A673 (cell line): Measurements from ENCODE around the gene YEATS2. TPM values are rescaled to one million over a fixed set of nuclear protein-coding genes. Genes with fewer than 3 reads are reported as not detected.
A peak's percentile ranks its signal among the peaks of the same experiment; 100 is the strongest.
"Not testable (repeated sequence)": the region's sequence is repeated elsewhere in the genome, so short reads cannot be mapped to it uniquely, and the experiment has no call there.

ENCODE experiments used
- BruUV-seq: library from RNA; stranded (reverse); fragments of 400-500 nt; replicated peaks from 2 replicates; lab custom pipeline; 2021; lab: Mats Ljungman, UMichigan
- CTCF ChIA-PET: fragments of 300-600 bp; sonication (Branson Sonifier 250); formaldehyde crosslinking; loops from one replicate; lab custom pipeline; 2022; ENCODE audit warnings: antibody characterized with exemption; lab: Charles Lee
- POLR2A ChIA-PET: fragments of 300-600 bp; sonication (Branson Sonifier 250); formaldehyde crosslinking; loops from one replicate; lab custom pipeline; 2022; ENCODE audit warnings: antibody characterized with exemption; ENCODE audit not compliant: low non-redundant PET; lab: Charles Lee
- DNase-seq: peaks from one replicate; pipeline ENCODE4 v3.0.0-alpha.2; 2015; ENCODE audit warnings: low spot score
- H3K27ac ChIP-seq: fragments of 200-600 bp; sonication (generic); 2 replicates; pipeline ENCODE4 v1.5.1; 2016; ENCODE audit warnings: mixed run types, low read depth, mild to moderate bottlenecking, mixed read lengths, antibody characterized with exemption, low read length; ENCODE audit not compliant: poor library complexity, severe bottlenecking
- H3K27me3 ChIP-seq: fragments of 200-600 bp; sonication (generic); replicated peaks from 2 replicates; pipeline ENCODE4 v1.6.1; 2017; ENCODE audit warnings: mixed run types, low read depth, mild to moderate bottlenecking, mixed read lengths, antibody characterized with exemption, low read length; ENCODE audit not compliant: insufficient read depth, poor library complexity
- H3K36me3 ChIP-seq: fragments of 200-600 bp; sonication (generic); 2 replicates; pipeline ENCODE4 v1.6.1; 2016; ENCODE audit warnings: mixed run types, mild to moderate bottlenecking, mixed read lengths, antibody characterized with exemption, low read length; ENCODE audit not compliant: insufficient read depth, poor library complexity, severe bottlenecking
- H3K4me1 ChIP-seq: fragments of 200-600 bp; sonication (generic); 2 replicates; pipeline ENCODE4 v1.6.1; 2017; ENCODE audit warnings: mixed run types, mild to moderate bottlenecking, mixed read lengths, antibody characterized with exemption, low read length; ENCODE audit not compliant: insufficient read depth, poor library complexity, severe bottlenecking
- H3K4me3 ChIP-seq: fragments of 200-600 bp; sonication (generic); 2 replicates; pipeline ENCODE4 v1.5.1; 2016; ENCODE audit warnings: low read depth, mixed run types, mild to moderate bottlenecking, mixed read lengths, low read length; ENCODE audit not compliant: poor library complexity, severe bottlenecking
- H3K9me3 ChIP-seq: fragments of 200-600 bp; sonication (generic); 2 replicates; pipeline ENCODE4 v1.6.1; 2016; ENCODE audit warnings: mixed run types, low read depth, mild to moderate bottlenecking, mixed read lengths, antibody characterized with exemption, low read length; ENCODE audit not compliant: poor library complexity, severe bottlenecking
- EZH2 ChIP-seq: fragments of 200-600 bp; sonication (generic); IDR thresholded peaks from 2 replicates; pipeline ENCODE4 v1.6.1; 2017; ENCODE audit warnings: borderline replicate concordance, low read depth, mild to moderate bottlenecking, mixed read lengths, antibody characterized with exemption, low read length; ENCODE audit not compliant: poor library complexity, severe bottlenecking
- intact Hi-C: fragments of 100-400 bp; cut with micrococcal nuclease; formaldehyde crosslinking; loops from one replicate; pipeline ENCODE4 v1.10.0; 2022; ENCODE audit not compliant: unreplicated experiment
- total RNA-seq: library from RNA; stranded (reverse); gene quantifications from 2 replicates; pipeline ENCODE4 v1.2.3, GENCODE V29; 2021
- TF ChIP-seq, protein P1 (sequence below): fragments of 300-800, 200-600 bp; sonication (generic); conservative IDR thresholded peaks from 2 replicates; pipeline ENCODE4 v1.5.1; 2017; ENCODE audit warnings: low read depth, mild to moderate bottlenecking, antibody characterized with exemption, low read length, moderate library complexity, mixed read lengths

The YEATS2 gene
- total RNA-seq, 1 experiment from 2014 or later: 40.7 TPM

DNA sequence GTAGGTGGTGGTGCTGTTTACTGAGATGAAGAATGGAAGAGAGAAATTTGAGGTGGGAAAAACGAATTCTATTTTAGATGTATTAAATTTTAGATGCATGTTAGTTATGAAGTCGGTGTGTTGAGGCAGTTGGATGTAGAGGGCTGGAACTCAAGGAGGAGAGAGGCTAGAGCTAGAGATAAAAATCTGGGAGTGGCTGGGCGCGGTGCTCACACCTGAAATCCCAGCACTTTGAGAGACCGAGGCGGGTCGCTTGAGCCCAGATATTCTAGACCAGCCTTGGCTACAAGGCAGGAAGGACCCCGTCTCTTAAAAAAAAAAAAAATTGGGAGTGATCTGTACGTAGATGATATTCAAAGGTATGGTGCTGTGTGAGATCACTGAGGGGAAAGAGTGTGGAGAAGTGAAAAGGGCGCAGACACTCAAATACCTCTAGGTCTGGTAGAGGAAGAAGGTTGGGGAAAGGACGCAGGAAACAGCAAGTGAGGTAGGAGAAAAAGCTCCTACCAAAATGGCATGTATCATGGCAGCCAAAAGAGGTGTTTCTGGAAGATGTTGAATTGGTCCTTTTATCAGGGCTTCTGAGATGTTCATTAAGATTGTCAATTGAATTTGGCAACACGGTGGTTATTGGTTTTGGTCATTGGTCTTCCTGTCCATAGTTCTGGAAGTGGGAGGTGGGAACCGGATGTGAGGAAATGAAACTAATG lies 1.8 kb downstream of the YEATS2 start:
- Histone ChIP-seq H3K4me3 (peak overlapping the region; percentile 98), H3K4me1 (peaks cover 3% of the 10 kb centered on the region), H3K27ac (no peak overlapping the region), H3K27me3 (no peaks in the 10 kb centered on the region), H3K36me3 (peaks cover 3% of the 10 kb centered on the region), H3K9me3 (no peaks in the 10 kb centered on the region)
- ChIA-PET POLR2A (no interaction called here), CTCF (no interaction called here)
- TF ChIP-seq, protein P1, sequence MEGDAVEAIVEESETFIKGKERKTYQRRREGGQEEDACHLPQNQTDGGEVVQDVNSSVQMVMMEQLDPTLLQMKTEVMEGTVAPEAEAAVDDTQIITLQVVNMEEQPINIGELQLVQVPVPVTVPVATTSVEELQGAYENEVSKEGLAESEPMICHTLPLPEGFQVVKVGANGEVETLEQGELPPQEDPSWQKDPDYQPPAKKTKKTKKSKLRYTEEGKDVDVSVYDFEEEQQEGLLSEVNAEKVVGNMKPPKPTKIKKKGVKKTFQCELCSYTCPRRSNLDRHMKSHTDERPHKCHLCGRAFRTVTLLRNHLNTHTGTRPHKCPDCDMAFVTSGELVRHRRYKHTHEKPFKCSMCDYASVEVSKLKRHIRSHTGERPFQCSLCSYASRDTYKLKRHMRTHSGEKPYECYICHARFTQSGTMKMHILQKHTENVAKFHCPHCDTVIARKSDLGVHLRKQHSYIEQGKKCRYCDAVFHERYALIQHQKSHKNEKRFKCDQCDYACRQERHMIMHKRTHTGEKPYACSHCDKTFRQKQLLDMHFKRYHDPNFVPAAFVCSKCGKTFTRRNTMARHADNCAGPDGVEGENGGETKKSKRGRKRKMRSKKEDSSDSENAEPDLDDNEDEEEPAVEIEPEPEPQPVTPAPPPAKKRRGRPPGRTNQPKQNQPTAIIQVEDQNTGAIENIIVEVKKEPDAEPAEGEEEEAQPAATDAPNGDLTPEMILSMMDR: no peak
- no peak for TF ChIP-seq EZH2
- DNase-seq: no peak
- intact Hi-C loops: loop anchor here (5.0 kb wide), 1 partner anchor 62 kb away; the partner anchor contains the start of gene KLHL24
- BruUV-seq: TSS peak; percentile 53

- Histone ChIP-seq H3K27me3 (no peaks in the 10 kb centered on the region), H3K4me3 (no peak overlapping the region), H3K9me3 (no peaks in the 10 kb centered on the region), H3K4me1 (peaks cover 3% of the 10 kb centered on the region), H3K36me3 (peaks cover 3% of the 10 kb centered on the region), H3K27ac (no peak overlapping the region)
- BruUV-seq: no TSS peak
- TF ChIP-seq EZH2: no peak
- TF ChIP-seq, protein P1: no peak
- POLR2A ChIA-PET: interaction anchor here (0.7 kb wide), 1 partner anchor 34 kb away, joined by 3 read pairs; no protein-coding TSS in a partner anchor
- no peak for DNase-seq
- intact Hi-C loops: no loop called here
- CTCF ChIA-PET: no interaction called here
These were observed 4.1 kb downstream of the YEATS2 start for GRCh38 chr3:183701744-183702143.

GRCh38 chr3:183703892-183704291 lies 6.3 kb downstream of the YEATS2 start:
- POLR2A ChIA-PET, H3K4me3 ChIP-seq, H3K36me3 ChIP-seq, H3K27ac ChIP-seq, DNase-seq, intact Hi-C loops, CTCF ChIA-PET, H3K27me3 ChIP-seq, BruUV-seq, H3K9me3 ChIP-seq, H3K4me1 ChIP-seq: not testable (repeated sequence)

DNA sequence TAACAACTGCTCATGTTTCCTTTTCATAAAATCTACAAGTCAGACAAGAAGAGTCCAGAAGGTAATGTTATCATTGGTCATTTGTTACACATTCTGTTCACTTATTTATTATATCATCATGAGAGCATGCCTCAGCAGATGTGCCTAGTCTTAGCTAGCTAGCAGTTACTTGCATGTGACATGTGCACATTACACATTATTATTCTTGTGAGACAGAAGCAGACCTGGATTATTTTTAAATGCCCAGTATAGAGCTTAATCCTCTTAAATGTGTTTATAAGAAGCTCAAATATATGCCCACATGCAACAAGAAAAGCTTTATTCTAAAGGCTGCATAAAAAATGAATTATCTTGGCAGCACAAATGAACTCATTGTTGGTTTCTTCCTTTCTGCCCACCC lies 12.6 kb downstream of the YEATS2 start:
- CTCF ChIA-PET: no interaction called here
- Histone ChIP-seq H3K9me3 (no peaks in the 10 kb centered on the region), H3K27ac (peak overlapping the region; percentile 35), H3K27me3 (no peaks in the 10 kb centered on the region), H3K4me1 (peaks cover 9% of the 10 kb centered on the region), H3K4me3 (no peak overlapping the region), H3K36me3 (peaks cover 3% of the 10 kb centered on the region)
- no peak for TF ChIP-seq EZH2
- TF ChIP-seq, protein P1: no peak
- BruUV-seq: no TSS peak
- DNase-seq: no peak
- intact Hi-C loops: no loop called here
- POLR2A ChIA-PET: no interaction called here
